Gastroesophageal sphincter (tissue), 3 donors: ENCODE results near the gene PITPNB.

ENCODE experiments used
- CTCF ChIP-seq, 4 experiments: fragments of 200-600 bp in 2 of 4; fragments of 450-650 bp in 2 of 4; sonication (generic) in 1 of 4; IDR thresholded peaks; one replicate each; pipeline ENCODE4 v1.5.1; 2017 to 2019; ENCODE audit warnings: antibody characterized with exemption in 4 of 4, mild to moderate bottlenecking in 2 of 4, moderate library complexity in 2 of 4
- POLR2A ChIP-seq, 2 donors: fragments of 450-650 bp; IDR thresholded peaks; one replicate each; pipeline ENCODE4 v1.6.1; 2017; ENCODE audit warnings: antibody characterized with exemption in 2 of 2, mild to moderate bottlenecking in 2 of 2, moderate library complexity in 1 of 2
- POLR2AphosphoS5 ChIP-seq: sonication (generic); formaldehyde crosslinking; IDR thresholded peaks from one replicate; pipeline ENCODE4 v1.6.1; 2017; ENCODE audit warnings: antibody characterized with exemption

GRCh38 chr22:27927608-27928007, 8.6 kb upstream of the PITPNB start:
- no peak for TF ChIP-seq POLR2A (IDR thresholded peaks at IDR 0.05)
- TF ChIP-seq CTCF (IDR thresholded peaks at IDR 0.05) = no peak
- no peak for TF ChIP-seq POLR2AphosphoS5
